ENCODE results near the gene ACER3. TPM values are rescaled to one million over a fixed set of nuclear protein-coding genes. Genes with fewer than 3 reads are reported as not detected.

Gene ACER3
- polyA plus RNA-seq, 3 donors, result 22.9 to 45.4 (median 23.6) TPM

GRCh38 chr11:77072851-77073327 lies 212.2 kb downstream of the ACER3 start:
- no peaks in the 10 kb centered on the region for H3K79me2 ChIP-seq (ENCODE audit: insufficient read depth, low read length)
- TF ChIP-seq, protein P1, sequence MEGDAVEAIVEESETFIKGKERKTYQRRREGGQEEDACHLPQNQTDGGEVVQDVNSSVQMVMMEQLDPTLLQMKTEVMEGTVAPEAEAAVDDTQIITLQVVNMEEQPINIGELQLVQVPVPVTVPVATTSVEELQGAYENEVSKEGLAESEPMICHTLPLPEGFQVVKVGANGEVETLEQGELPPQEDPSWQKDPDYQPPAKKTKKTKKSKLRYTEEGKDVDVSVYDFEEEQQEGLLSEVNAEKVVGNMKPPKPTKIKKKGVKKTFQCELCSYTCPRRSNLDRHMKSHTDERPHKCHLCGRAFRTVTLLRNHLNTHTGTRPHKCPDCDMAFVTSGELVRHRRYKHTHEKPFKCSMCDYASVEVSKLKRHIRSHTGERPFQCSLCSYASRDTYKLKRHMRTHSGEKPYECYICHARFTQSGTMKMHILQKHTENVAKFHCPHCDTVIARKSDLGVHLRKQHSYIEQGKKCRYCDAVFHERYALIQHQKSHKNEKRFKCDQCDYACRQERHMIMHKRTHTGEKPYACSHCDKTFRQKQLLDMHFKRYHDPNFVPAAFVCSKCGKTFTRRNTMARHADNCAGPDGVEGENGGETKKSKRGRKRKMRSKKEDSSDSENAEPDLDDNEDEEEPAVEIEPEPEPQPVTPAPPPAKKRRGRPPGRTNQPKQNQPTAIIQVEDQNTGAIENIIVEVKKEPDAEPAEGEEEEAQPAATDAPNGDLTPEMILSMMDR (IDR thresholded peaks at IDR 0.05), result no peak
- no peaks in the 10 kb centered on the region for H3K36me3 ChIP-seq (replicated peaks in 1 of 2; ENCODE audit: control insufficient read depth in 1 of 2, insufficient read depth in 2 of 2, low read length in 2 of 2)
- Mint-ChIP-seq H3K4me1 (peaks cover 11% of the 10 kb centered on the region), H3K4me3 (no peak overlapping the region), H3K36me3 (no peaks in the 10 kb centered on the region), H3K27ac (no peak overlapping the region), H3K9me3 (peaks cover 0 to 1% (median 0%) of the 10 kb centered on the region in 7 donors), H3K27me3 (ENCODE audit: low read depth in 3 of 3) (peaks cover 5 to 13% (median 11%) of the 10 kb centered on the region in 3 donors)
- no peaks in the 10 kb centered on the region for H3K27me3 ChIP-seq (ENCODE audit: control insufficient read depth in 2 of 2, insufficient read depth in 2 of 2, low read length in 2 of 2)
- H2AFZ ChIP-seq (ENCODE audit: insufficient read depth, low read depth, low read length, poor library complexity, severe bottlenecking), result no peak overlapping the region
- H3K4me2 ChIP-seq (replicated peaks; ENCODE audit: extremely low read depth, low read length, poor library complexity, severe bottlenecking), result no peak overlapping the region
- no peak overlapping the region for H3K9ac ChIP-seq (ENCODE audit: insufficient read depth, low read length, poor library complexity, severe bottlenecking)
- H3K4me3 ChIP-seq (replicated peaks in 1 of 3; ENCODE audit: low read depth in 2 of 3, low read length in 3 of 3), result no peak overlapping the region
- no peaks in the 10 kb centered on the region for H4K20me1 ChIP-seq (ENCODE audit: insufficient read depth, low read length)
- H3K27ac ChIP-seq (ENCODE audit: low read depth in 1 of 2, low read length in 2 of 2), result no peak overlapping the region
- H3K9me3 ChIP-seq (replicated peaks in 1 of 2; ENCODE audit: control insufficient read depth in 1 of 2, insufficient read depth in 1 of 2, low read length in 2 of 2), result no peaks in the 10 kb centered on the region
- intact Hi-C loops (cut with micrococcal nuclease), result no loop called here
- WGBS (ENCODE audit: insufficient coverage), result 56% methylated on average over 5 of the region's 8 CpGs
- H3K4me1 ChIP-seq (ENCODE audit: control insufficient read depth in 1 of 2, insufficient read depth in 2 of 2, low read length in 2 of 2), result peaks cover 13 to 15% of the 10 kb centered on the region in 2 donors
- DNase-seq, result no peak

DNA sequence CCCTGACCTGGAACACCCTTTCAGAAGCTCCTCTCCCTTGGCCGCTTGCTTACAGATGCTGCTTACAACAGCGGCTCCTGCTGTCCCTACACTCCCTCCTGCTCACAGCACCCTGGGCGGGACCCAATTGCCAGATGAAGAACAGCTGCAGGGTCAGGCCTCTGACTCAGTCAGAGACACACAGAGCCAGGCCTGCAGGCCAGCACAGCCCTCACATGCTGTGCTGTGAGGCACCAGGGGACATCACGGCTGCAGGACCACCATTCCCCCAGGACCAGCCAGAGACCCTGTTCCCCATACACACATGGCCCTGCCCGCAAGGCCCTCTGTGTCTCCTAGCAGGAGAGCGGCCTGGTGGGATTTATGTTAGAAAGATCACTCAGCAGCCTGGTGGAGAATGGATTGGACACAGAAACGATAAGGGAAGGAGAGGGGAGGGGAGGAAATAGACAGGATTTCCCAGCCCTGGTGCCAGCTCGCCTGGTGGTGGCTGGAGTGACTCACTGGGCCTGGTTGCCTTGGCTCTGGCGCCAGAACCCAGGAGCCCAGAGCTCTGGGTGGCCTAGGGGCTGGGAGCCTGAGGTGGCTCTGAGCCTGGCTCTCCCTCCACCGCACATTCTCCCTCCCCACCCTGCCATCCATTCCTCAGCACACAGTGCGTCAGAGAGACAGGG lies 212.7 kb downstream of the ACER3 start:
- H3K27me3 Mint-ChIP-seq (ENCODE audit: low read depth in 3 of 3), result peaks cover 2 to 9% (median 8%) of the 10 kb centered on the region in 3 donors
- TF ChIP-seq, protein P1 (IDR thresholded peaks at IDR 0.05), result no peak
- Histone ChIP-seq H3K9me3 (replicated peaks in 1 of 2; ENCODE audit: control insufficient read depth in 1 of 2, insufficient read depth in 1 of 2, low read length in 2 of 2) (no peaks in the 10 kb centered on the region), H4K20me1 (ENCODE audit: insufficient read depth, low read length) (no peaks in the 10 kb centered on the region), H2AFZ (ENCODE audit: insufficient read depth, low read depth, low read length, poor library complexity, severe bottlenecking) (no peak overlapping the region), H3K4me1 (ENCODE audit: control insufficient read depth in 1 of 2, insufficient read depth in 2 of 2, low read length in 2 of 2) (peaks cover 13 to 15% of the 10 kb centered on the region in 2 donors), H3K27me3 (ENCODE audit: control insufficient read depth in 2 of 2, insufficient read depth in 2 of 2, low read length in 2 of 2) (no peaks in the 10 kb centered on the region), H3K27ac (ENCODE audit: low read depth in 1 of 2, low read length in 2 of 2) (no peak overlapping the region), H3K9ac (ENCODE audit: insufficient read depth, low read length, poor library complexity, severe bottlenecking) (no peak overlapping the region), H3K4me2 (replicated peaks; ENCODE audit: extremely low read depth, low read length, poor library complexity, severe bottlenecking) (no peak overlapping the region), H3K79me2 (ENCODE audit: insufficient read depth, low read length) (no peaks in the 10 kb centered on the region), H3K36me3 (replicated peaks in 1 of 2; ENCODE audit: control insufficient read depth in 1 of 2, insufficient read depth in 2 of 2, low read length in 2 of 2) (no peaks in the 10 kb centered on the region), H3K4me3 (replicated peaks in 1 of 3; ENCODE audit: low read depth in 2 of 3, low read length in 3 of 3) (no peak overlapping the region)
- WGBS (ENCODE audit: insufficient coverage), result 75% methylated on average over 6 of the region's 11 CpGs
- H3K9me3 Mint-ChIP-seq, result peaks cover 0 to 5% (median 0%) of the 10 kb centered on the region in 7 donors
- intact Hi-C loops (cut with micrococcal nuclease), result no loop called here
- no peak overlapping the region for H3K4me3 Mint-ChIP-seq
- H3K27ac Mint-ChIP-seq, result no peak overlapping the region
- H3K4me1 Mint-ChIP-seq, result peaks cover 11% of the 10 kb centered on the region
- no peak for DNase-seq
- no peaks in the 10 kb centered on the region for H3K36me3 Mint-ChIP-seq

All from CD14-positive monocyte (primary cell).